Measurements from ENCODE around the gene THADA.
A peak's percentile ranks its signal among the peaks of the same experiment; 100 is the strongest.

The THADA gene

GRCh38 chr2:43358410-43359201 lies 237.2 kb downstream of the THADA start:
- ChIA-PET CTCF (interaction anchor here (0.8 to 1.1 kb wide), 3 partner anchors 9 to 129 kb away, joined by 3 read pairs; no protein-coding TSS in a partner anchor), POLR2A (no interaction called here)
- Histone ChIP-seq H3K9me3 (ENCODE audit: control insufficient read depth, insufficient read depth, low read depth, low read length) (no peaks in the 10 kb centered on the region), H3K4me1 (ENCODE audit: control insufficient read depth, insufficient read depth, low read length) (peaks cover 3% of the 10 kb centered on the region; the same call in 1 of the 2 replicates), H3K27ac (ENCODE audit: extremely low read depth, low read depth, low read length) (no peak overlapping the region), H3K36me3 (ENCODE audit: control insufficient read depth in 2 of 2, insufficient read depth in 1 of 2, low read length in 2 of 2) (no peaks in the 10 kb centered on the region), H3K4me3 (ENCODE audit: low read depth, low read length) (no peak overlapping the region)
- TF ChIP-seq SCRT2 (tag by site-specific recombination; IDR thresholded peaks at IDR 0.05) (0 out of 2 replicates have a peak, but pooled peaks have one; percentile 31), ZBTB6 (tag by site-specific recombination; IDR thresholded peaks at IDR 0.05) (no peak)

GRCh38 chr2:43356774-43357173 lies 239.1 kb downstream of the THADA start:
- no peaks in the 10 kb centered on the region for H3K9me3 ChIP-seq (ENCODE audit: control insufficient read depth, insufficient read depth, low read depth, low read length)
- TF ChIP-seq PRDM4 (tag by site-specific recombination; IDR thresholded peaks at IDR 0.05) (no peak), ZNF585B (tag by site-specific recombination; IDR thresholded peaks at IDR 0.05) (no peak)
- peaks cover 3% of the 10 kb centered on the region; the same call in 1 of the 2 replicates for H3K4me1 ChIP-seq (ENCODE audit: control insufficient read depth, insufficient read depth, low read length)
- H3K27ac ChIP-seq (ENCODE audit: extremely low read depth, low read depth, low read length), result no peak overlapping the region
- H3K36me3 ChIP-seq (ENCODE audit: control insufficient read depth in 2 of 2, insufficient read depth in 1 of 2, low read length in 2 of 2), result no peaks in the 10 kb centered on the region
- CTCF ChIA-PET, result no interaction called here
- no peak overlapping the region for H3K4me3 ChIP-seq (ENCODE audit: low read depth, low read length)
- POLR2A ChIA-PET, result no interaction called here

GRCh38 chr2:43355399-43355798 lies 240.4 kb downstream of the THADA start:
- H3K36me3 ChIP-seq (ENCODE audit: control insufficient read depth in 2 of 2, insufficient read depth in 1 of 2, low read length in 2 of 2), result no peaks in the 10 kb centered on the region
- no peak for TF ChIP-seq ZNF280D (tag by site-specific recombination; IDR thresholded peaks at IDR 0.05)
- TF ChIP-seq ZNF561 (tag by site-specific recombination; IDR thresholded peaks at IDR 0.05; ENCODE audit: borderline replicate concordance), result no peak
- TF ChIP-seq, protein P1, sequence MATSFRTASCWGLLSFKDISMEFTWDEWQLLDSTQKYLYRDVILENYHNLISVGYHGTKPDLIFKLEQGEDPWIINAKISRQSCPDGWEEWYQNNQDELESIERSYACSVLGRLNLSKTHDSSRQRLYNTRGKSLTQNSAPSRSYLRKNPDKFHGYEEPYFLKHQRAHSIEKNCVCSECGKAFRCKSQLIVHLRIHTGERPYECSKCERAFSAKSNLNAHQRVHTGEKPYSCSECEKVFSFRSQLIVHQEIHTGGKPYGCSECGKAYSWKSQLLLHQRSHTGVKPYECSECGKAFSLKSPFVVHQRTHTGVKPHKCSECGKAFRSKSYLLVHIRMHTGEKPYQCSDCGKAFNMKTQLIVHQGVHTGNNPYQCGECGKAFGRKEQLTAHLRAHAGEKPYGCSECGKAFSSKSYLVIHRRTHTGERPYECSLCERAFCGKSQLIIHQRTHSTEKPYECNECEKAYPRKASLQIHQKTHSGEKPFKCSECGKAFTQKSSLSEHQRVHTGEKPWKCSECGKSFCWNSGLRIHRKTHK (tag by site-specific recombination; IDR thresholded peaks at IDR 0.05), result no peak
- TF ChIP-seq, protein P2, sequence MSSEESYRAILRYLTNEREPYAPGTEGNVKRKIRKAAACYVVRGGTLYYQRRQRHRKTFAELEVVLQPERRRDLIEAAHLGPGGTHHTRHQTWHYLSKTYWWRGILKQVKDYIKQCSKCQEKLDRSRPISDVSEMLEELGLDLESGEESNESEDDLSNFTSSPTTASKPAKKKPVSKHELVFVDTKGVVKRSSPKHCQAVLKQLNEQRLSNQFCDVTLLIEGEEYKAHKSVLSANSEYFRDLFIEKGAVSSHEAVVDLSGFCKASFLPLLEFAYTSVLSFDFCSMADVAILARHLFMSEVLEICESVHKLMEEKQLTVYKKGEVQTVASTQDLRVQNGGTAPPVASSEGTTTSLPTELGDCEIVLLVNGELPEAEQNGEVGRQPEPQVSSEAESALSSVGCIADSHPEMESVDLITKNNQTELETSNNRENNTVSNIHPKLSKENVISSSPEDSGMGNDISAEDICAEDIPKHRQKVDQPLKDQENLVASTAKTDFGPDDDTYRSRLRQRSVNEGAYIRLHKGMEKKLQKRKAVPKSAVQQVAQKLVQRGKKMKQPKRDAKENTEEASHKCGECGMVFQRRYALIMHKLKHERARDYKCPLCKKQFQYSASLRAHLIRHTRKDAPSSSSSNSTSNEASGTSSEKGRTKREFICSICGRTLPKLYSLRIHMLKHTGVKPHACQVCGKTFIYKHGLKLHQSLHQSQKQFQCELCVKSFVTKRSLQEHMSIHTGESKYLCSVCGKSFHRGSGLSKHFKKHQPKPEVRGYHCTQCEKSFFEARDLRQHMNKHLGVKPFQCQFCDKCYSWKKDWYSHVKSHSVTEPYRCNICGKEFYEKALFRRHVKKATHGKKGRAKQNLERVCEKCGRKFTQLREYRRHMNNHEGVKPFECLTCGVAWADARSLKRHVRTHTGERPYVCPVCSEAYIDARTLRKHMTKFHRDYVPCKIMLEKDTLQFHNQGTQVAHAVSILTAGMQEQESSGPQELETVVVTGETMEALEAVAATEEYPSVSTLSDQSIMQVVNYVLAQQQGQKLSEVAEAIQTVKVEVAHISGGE (tag by site-specific recombination; conservative IDR thresholded peaks at IDR 0.05; ENCODE audit: low read depth), result no peak
- no peak for TF ChIP-seq ZFP41 (tag by site-specific recombination; IDR thresholded peaks at IDR 0.05; ENCODE audit: borderline replicate concordance)
- TF ChIP-seq, protein P3, sequence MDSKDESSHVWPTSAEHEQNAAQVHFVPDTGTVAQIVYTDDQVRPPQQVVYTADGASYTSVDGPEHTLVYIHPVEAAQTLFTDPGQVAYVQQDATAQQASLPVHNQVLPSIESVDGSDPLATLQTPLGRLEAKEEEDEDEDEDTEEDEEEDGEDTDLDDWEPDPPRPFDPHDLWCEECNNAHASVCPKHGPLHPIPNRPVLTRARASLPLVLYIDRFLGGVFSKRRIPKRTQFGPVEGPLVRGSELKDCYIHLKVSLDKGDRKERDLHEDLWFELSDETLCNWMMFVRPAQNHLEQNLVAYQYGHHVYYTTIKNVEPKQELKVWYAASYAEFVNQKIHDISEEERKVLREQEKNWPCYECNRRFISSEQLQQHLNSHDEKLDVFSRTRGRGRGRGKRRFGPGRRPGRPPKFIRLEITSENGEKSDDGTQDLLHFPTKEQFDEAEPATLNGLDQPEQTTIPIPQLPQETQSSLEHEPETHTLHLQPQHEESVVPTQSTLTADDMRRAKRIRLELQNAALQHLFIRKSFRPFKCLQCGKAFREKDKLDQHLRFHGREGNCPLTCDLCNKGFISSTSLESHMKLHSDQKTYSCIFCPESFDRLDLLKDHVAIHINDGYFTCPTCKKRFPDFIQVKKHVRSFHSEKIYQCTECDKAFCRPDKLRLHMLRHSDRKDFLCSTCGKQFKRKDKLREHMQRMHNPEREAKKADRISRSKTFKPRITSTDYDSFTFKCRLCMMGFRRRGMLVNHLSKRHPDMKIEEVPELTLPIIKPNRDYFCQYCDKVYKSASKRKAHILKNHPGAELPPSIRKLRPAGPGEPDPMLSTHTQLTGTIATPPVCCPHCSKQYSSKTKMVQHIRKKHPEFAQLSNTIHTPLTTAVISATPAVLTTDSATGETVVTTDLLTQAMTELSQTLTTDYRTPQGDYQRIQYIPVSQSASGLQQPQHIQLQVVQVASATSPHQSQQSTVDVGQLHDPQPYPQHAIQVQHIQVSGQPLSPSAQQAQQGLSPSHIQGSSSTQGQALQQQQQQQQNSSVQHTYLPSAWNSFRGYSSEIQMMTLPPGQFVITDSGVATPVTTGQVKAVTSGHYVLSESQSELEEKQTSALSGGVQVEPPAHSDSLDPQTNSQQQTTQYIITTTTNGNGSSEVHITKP (tag by site-specific recombination; IDR thresholded peaks at IDR 0.05), result no peak
- TF ChIP-seq INSM2 (tag by site-specific recombination; IDR thresholded peaks at IDR 0.05), result no peak
- peaks cover 3% of the 10 kb centered on the region for H3K4me1 ChIP-seq (ENCODE audit: control insufficient read depth, insufficient read depth, low read length)
- no peaks in the 10 kb centered on the region for H3K9me3 ChIP-seq (ENCODE audit: control insufficient read depth, insufficient read depth, low read depth, low read length)
- no peak overlapping the region for H3K4me3 ChIP-seq (ENCODE audit: low read depth, low read length)
- ChIA-PET CTCF (no interaction called here), POLR2A (no interaction called here)
- no peak overlapping the region for H3K27ac ChIP-seq (ENCODE audit: extremely low read depth, low read depth, low read length)

All from HEK293 (cell line).